IPS-15b (cell line): ENCODE measurements around the gene TP53TG5.

ENCODE experiments used
- H3K27me3 ChIP-seq: one replicate; pipeline ENCODE4 v1.6.1; 2013; ENCODE audit warnings: low read length; ENCODE audit not compliant: control insufficient read depth, insufficient read depth
- H3K36me3 ChIP-seq: one replicate; pipeline ENCODE4 v1.6.1; 2013; ENCODE audit warnings: low read length; ENCODE audit not compliant: control insufficient read depth, insufficient read depth
- H3K4me1 ChIP-seq: one replicate; pipeline ENCODE4 v1.6.1; 2013; ENCODE audit warnings: mild to moderate bottlenecking, low read length; ENCODE audit not compliant: control insufficient read depth, insufficient read depth
- H3K4me3 ChIP-seq: one replicate; pipeline ENCODE4 v1.5.1; 2013; ENCODE audit warnings: low read depth, low read length
- H3K9ac ChIP-seq: one replicate; pipeline ENCODE4 v1.6.1; 2013; ENCODE audit warnings: low read depth, mild to moderate bottlenecking, low read length
- H3K9me3 ChIP-seq: one replicate; pipeline ENCODE4 v1.6.1; 2013; ENCODE audit warnings: mild to moderate bottlenecking, low read length; ENCODE audit not compliant: control insufficient read depth, insufficient read depth

Gene TP53TG5

DNA sequence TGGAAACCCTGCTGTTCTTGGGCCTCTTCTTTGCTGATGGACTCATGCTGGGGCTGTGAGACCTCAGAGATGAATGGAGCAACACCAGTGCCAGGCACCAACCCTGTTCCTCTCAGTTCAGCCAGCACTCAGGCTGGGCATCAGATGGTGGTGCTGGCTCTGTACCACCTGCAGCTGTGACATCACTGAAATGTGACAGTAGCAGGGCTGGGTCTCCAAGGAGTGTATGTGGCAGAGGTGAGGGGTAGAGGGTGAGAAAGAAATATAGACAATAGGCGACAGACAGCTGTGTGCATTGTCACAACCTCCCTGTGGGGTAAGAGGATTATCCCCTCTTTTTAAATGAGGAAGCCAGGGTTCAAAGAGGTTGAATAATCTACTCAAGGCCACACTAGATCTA, at the start of gene TP53TG5:
TSS of gene TP53TG5 (minus strand) at position 135 of the 400 bp plus-strand sequence. CDS start at position 46, 89 bp downstream.
- Histone ChIP-seq H3K9ac (no peak within 1 kb of the TSS), H3K4me3 (no peak within 1 kb of the TSS), H3K27me3 (peaks cover 2% of the 10 kb centered on the region), H3K36me3 (no peaks in the 10 kb centered on the region), H3K9me3 (no peaks in the 10 kb centered on the region), H3K4me1 (peaks cover under 1% of the 10 kb centered on the region)

- no peak overlapping the region for H3K4me3 ChIP-seq
- H3K4me1 ChIP-seq, result peaks cover 2% of the 10 kb centered on the region
- no peaks in the 10 kb centered on the region for H3K9me3 ChIP-seq
- H3K27me3 ChIP-seq, result no peaks in the 10 kb centered on the region
- peaks cover 14% of the 10 kb centered on the region for H3K36me3 ChIP-seq
- H3K9ac ChIP-seq, result no peak overlapping the region
Observed at GRCh38 chr20:45427236-45428149, 49.4 kb upstream of the TP53TG5 start.

DNA sequence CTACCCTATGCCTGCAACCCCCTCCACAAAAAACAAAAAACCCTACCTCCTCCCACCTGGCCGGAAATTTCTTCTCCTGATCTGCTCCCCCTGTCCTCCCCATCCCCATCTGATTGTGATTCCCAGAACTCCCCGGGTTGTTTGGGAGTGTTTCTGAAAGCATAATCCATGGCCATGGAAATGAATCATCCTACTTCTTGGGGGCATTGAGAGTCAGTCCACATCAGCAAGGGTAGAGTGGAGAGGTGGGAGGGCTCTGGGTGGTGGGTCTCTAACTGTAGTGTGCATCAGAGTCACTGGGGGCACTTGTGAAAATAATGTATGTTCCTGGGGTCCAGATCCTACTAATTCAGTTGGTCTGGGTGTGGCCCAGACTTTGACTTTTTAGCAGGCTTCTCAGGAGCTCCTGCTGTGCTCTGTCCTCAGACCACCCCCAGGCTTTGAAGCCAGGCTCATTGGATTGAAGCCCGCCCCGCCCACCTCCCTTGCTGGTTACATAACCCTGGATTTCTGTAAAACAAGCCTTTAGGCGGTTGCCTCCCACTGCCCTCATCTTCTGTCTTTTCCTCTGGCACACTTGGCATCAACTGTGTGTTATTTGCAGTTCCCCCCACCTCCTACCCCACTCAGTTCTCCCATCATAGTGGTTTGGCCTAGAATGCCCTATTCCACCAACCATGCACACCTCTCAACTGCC, 48.3 kb upstream of the TP53TG5 start:
- Histone ChIP-seq H3K36me3 (peaks cover 22% of the 10 kb centered on the region), H3K4me3 (no peak overlapping the region), H3K4me1 (peaks cover 2% of the 10 kb centered on the region), H3K27me3 (no peaks in the 10 kb centered on the region), H3K9me3 (no peaks in the 10 kb centered on the region), H3K9ac (no peak overlapping the region)

- Histone ChIP-seq H3K9ac (no peak overlapping the region), H3K9me3 (no peaks in the 10 kb centered on the region), H3K27me3 (no peaks in the 10 kb centered on the region), H3K4me3 (no peak overlapping the region), H3K36me3 (peaks cover 30% of the 10 kb centered on the region), H3K4me1 (peaks cover 2% of the 10 kb centered on the region)
Observed at GRCh38 chr20:45425561-45425960, 47.4 kb upstream of the TP53TG5 start.

DNA sequence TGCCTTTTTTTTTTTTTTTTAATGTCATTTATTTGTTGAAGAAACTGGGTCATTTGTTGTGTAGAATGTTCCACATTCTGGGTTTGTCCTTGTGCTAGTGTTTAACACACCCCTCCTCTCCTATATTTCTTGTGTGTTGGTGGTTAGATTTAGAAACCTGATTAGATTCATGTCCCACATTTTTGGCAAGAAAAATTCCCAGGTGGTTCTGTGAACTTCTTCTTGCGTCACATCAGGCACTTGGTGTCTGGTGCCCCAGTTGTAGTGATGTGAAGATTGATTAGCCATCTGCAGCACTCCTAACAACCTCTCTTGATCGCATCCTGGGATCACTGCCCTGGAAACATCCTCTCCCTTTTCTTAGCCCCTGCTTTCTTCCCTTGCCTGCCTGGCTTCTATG, 45.6 kb upstream of the TP53TG5 start:
- peaks cover 44% of the 10 kb centered on the region for H3K36me3 ChIP-seq
- H3K4me1 ChIP-seq, result peaks cover 2% of the 10 kb centered on the region
- no peak overlapping the region for H3K9ac ChIP-seq
- H3K4me3 ChIP-seq, result no peak overlapping the region
- H3K27me3 ChIP-seq, result no peaks in the 10 kb centered on the region
- no peaks in the 10 kb centered on the region for H3K9me3 ChIP-seq

- no peak overlapping the region for H3K4me3 ChIP-seq
- no peaks in the 10 kb centered on the region for H3K27me3 ChIP-seq
- no peaks in the 10 kb centered on the region for H3K9me3 ChIP-seq
- H3K9ac ChIP-seq, result no peak overlapping the region
- H3K4me1 ChIP-seq, result peaks cover 6% of the 10 kb centered on the region
- peaks cover 42% of the 10 kb centered on the region for H3K36me3 ChIP-seq
Observed at GRCh38 chr20:45420125-45420524, 42.0 kb upstream of the TP53TG5 start.

GRCh38 chr20:45419188-45420091, 41.3 kb upstream of the TP53TG5 start:
- Histone ChIP-seq H3K9ac (no peak overlapping the region), H3K9me3 (no peaks in the 10 kb centered on the region), H3K4me3 (no peak overlapping the region), H3K4me1 (peaks cover 6% of the 10 kb centered on the region), H3K27me3 (no peaks in the 10 kb centered on the region), H3K36me3 (peaks cover 42% of the 10 kb centered on the region)

- no peaks in the 10 kb centered on the region for H3K27me3 ChIP-seq
- no peaks in the 10 kb centered on the region for H3K9me3 ChIP-seq
- H3K36me3 ChIP-seq, result peaks cover 27% of the 10 kb centered on the region
- no peak overlapping the region for H3K9ac ChIP-seq
- peaks cover 6% of the 10 kb centered on the region for H3K4me1 ChIP-seq
- peak overlapping the region; percentile 94 for H3K4me3 ChIP-seq
Observed at GRCh38 chr20:45416917-45417316, 38.8 kb upstream of the TP53TG5 start.

DNA sequence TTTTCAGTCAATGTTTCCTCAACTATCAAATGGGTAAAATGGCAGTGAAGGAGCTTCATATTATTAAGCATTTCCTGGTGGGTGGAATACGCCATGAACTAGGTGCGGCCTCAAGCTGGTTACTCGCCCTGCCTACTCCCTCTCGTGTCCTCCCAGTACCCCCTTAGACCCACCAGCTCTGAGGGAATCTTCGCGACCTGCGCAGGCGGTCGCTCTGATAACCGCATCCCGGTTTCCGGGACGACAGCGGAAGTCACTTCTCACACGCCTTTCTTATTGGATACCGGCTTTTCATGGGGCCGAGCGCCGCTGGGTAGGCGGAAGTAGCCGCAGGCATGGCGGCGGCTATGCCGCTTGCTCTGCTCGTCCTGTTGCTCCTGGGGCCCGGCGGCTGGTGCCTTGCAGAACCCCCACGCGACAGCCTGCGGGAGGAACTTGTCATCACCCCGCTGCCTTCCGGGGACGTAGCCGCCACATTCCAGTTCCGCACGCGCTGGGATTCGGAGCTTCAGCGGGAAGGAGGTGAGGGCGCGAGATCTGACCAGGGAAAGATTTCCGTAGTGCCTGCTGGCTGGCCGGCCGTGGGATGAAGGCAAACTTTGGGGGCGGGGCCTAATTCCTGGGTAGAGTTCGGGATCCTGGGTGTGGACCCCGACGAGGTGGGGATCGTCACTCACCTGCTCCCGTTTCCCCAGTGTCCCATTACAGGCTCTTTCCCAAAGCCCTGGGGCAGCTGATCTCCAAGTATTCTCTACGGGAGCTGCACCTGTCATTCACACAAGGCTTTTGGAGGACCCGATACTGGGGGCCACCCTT, 37.9 kb upstream of the TP53TG5 start, which contains the start of gene PIGT:
TSS of gene PIGT (plus strand) at position 320 of the 816 bp plus-strand sequence. CDS start at position 336, 16 bp downstream.
- no peaks in the 10 kb centered on the region for H3K27me3 ChIP-seq
- peaks cover 18% of the 10 kb centered on the region for H3K36me3 ChIP-seq
- H3K9me3 ChIP-seq, result no peaks in the 10 kb centered on the region
- peak within 1 kb of the TSS; percentile 94 for H3K4me3 ChIP-seq
- H3K9ac ChIP-seq, result peak within 1 kb of the TSS; percentile 76
- H3K4me1 ChIP-seq, result peaks cover 6% of the 10 kb centered on the region

- Histone ChIP-seq H3K9ac (no peak overlapping the region), H3K4me3 (no peak overlapping the region), H3K27me3 (no peaks in the 10 kb centered on the region), H3K36me3 (peaks cover 3% of the 10 kb centered on the region), H3K9me3 (no peaks in the 10 kb centered on the region), H3K4me1 (peaks cover 6% of the 10 kb centered on the region)
Observed at GRCh38 chr20:45413479-45413878, 35.4 kb upstream of the TP53TG5 start.
